MM.1S (cell line): Measurements from ENCODE around the gene QRICH1.

Experiments used
- CTCF ChIP-seq: fragments of 300-600 bp; sonication (generic); IDR thresholded peaks from 2 replicates; pipeline ENCODE4 v1.5.1; 2016; ENCODE audit warnings: antibody characterized with exemption, low read length, mixed read lengths
- EZH2 ChIP-seq: fragments of 300-600 bp; sonication (generic); optimal IDR thresholded peaks from 2 replicates; pipeline ENCODE3; 2017; ENCODE audit warnings: low read depth, mild to moderate bottlenecking, antibody characterized with exemption, low read length, mixed read lengths
- EZH2phosphoT487 ChIP-seq: fragments of 300-600 bp; sonication (generic); IDR thresholded peaks from 2 replicates; pipeline ENCODE4 v1.6.1; 2018; ENCODE audit warnings: antibody characterized with exemption, low read length

GRCh38 chr3:49076646-49077045 is 17.2 kb downstream of the QRICH1 start:
- TF ChIP-seq EZH2phosphoT487 (no peak), EZH2 (no peak), CTCF (no peak)
